Measurements from ENCODE around the gene TRPM6.
A peak's percentile ranks its signal among the peaks of the same experiment; 100 is the strongest.
"Not testable (repeated sequence)": the region's sequence is repeated elsewhere in the genome, so short reads cannot be mapped to it uniquely, and the experiment has no call there.

TRPM6 gene

GRCh38 chr9:74908665-74909064, 20.9 kb upstream of the TRPM6 start:
- DNase-seq (ENCODE audit: low read depth): no peak
- no peak for TF ChIP-seq CTCF (IDR thresholded peaks at IDR 0.05; ENCODE audit: insufficient read depth, low read depth, low read length, missing control alignments)
- no peak overlapping the region for H3K4me3 ChIP-seq (ENCODE audit: low read length)

GRCh38 chr9:74907085-74907484, 19.4 kb upstream of the TRPM6 start:
- no peak for DNase-seq (ENCODE audit: low read depth)
- H3K4me3 ChIP-seq (ENCODE audit: low read length): no peak overlapping the region
- no peak for TF ChIP-seq CTCF (IDR thresholded peaks at IDR 0.05; ENCODE audit: insufficient read depth, low read depth, low read length, missing control alignments)

GRCh38 chr9:74901001-74901400, 13.3 kb upstream of the TRPM6 start:
- H3K4me3 ChIP-seq (ENCODE audit: low read length): no peak overlapping the region
- no peak for TF ChIP-seq CTCF (IDR thresholded peaks at IDR 0.05; ENCODE audit: insufficient read depth, low read depth, low read length, missing control alignments)
- no peak for DNase-seq (ENCODE audit: low read depth)

GRCh38 chr9:74888449-74888848, 728 bp upstream of the TRPM6 start:
- H3K4me3 ChIP-seq (ENCODE audit: low read length); DNase-seq (ENCODE audit: low read depth): not testable (repeated sequence)

GRCh38 chr9:74887981-74888370, 255 bp upstream of the TRPM6 start:
- TF ChIP-seq CTCF (IDR thresholded peaks at IDR 0.05; ENCODE audit: insufficient read depth, low read depth, low read length, missing control alignments): no peak
- DNase-seq (ENCODE audit: low read depth): no peak
- peak overlapping the region; percentile 57 for H3K4me3 ChIP-seq (ENCODE audit: low read length)

GRCh38 chr9:74876382-74876949, 11.3 kb downstream of the TRPM6 start:
- TF ChIP-seq CTCF (IDR thresholded peaks at IDR 0.05; ENCODE audit: insufficient read depth, low read depth, low read length, missing control alignments): no peak
- no peak for DNase-seq (ENCODE audit: low read depth)
- H3K4me3 ChIP-seq (ENCODE audit: low read length): no peak overlapping the region

GRCh38 chr9:74875656-74876055, 12.1 kb downstream of the TRPM6 start:
- no peak overlapping the region for H3K4me3 ChIP-seq (ENCODE audit: low read length)
- no peak for TF ChIP-seq CTCF (IDR thresholded peaks at IDR 0.05; ENCODE audit: insufficient read depth, low read depth, low read length, missing control alignments)
- DNase-seq (ENCODE audit: low read depth): no peak
